ENCODE measurements around the gene MRPL36. TPM values are rescaled to one million over a fixed set of nuclear protein-coding genes. Genes with fewer than 3 reads are reported as not detected.

Gene MRPL36
- total RNA-seq, 2 experiments from 2014 or later, result 60.7 to 63.4 TPM

GRCh38 chr5:1768283-1769000 lies 31.2 kb downstream of the MRPL36 start:
- H3K27ac Mint-ChIP-seq, result no peak overlapping the region
- no peak overlapping the region for H3K4me3 Mint-ChIP-seq
- H3K27me3 Mint-ChIP-seq (ENCODE audit: low read depth), result peaks cover 5% of the 10 kb centered on the region
- CTCF ChIA-PET, result no interaction called here
- intact Hi-C loops (cut with micrococcal nuclease), result no loop called here
- no peaks in the 10 kb centered on the region for H3K36me3 Mint-ChIP-seq (ENCODE audit: low read depth)
- no peak for DNase-seq
- no peaks in the 10 kb centered on the region for H3K9me3 Mint-ChIP-seq
- H3K4me1 Mint-ChIP-seq (ENCODE audit: low read depth), result no peaks in the 10 kb centered on the region

- DNase-seq, result no peak
- no peaks in the 10 kb centered on the region for H3K4me1 Mint-ChIP-seq (ENCODE audit: low read depth)
- intact Hi-C loops (cut with micrococcal nuclease), result no loop called here
- H3K9me3 Mint-ChIP-seq, result no peaks in the 10 kb centered on the region
- no peak overlapping the region for H3K27ac Mint-ChIP-seq
- CTCF ChIA-PET, result interaction anchor here (1.1 kb wide), 1 partner anchor 270 kb away, joined by 3 read pairs; no protein-coding TSS in a partner anchor
- H3K4me3 Mint-ChIP-seq, result no peak overlapping the region
- no peaks in the 10 kb centered on the region for H3K36me3 Mint-ChIP-seq (ENCODE audit: low read depth)
- H3K27me3 Mint-ChIP-seq (ENCODE audit: low read depth), result peaks cover 5% of the 10 kb centered on the region
Observed at GRCh38 chr5:1767524-1768282, 31.9 kb downstream of the MRPL36 start.

GRCh38 chr5:1765880-1766235 lies 33.8 kb downstream of the MRPL36 start:
- intact Hi-C loops (cut with micrococcal nuclease), result no loop called here
- H3K4me3 Mint-ChIP-seq, result no peak overlapping the region

DNA sequence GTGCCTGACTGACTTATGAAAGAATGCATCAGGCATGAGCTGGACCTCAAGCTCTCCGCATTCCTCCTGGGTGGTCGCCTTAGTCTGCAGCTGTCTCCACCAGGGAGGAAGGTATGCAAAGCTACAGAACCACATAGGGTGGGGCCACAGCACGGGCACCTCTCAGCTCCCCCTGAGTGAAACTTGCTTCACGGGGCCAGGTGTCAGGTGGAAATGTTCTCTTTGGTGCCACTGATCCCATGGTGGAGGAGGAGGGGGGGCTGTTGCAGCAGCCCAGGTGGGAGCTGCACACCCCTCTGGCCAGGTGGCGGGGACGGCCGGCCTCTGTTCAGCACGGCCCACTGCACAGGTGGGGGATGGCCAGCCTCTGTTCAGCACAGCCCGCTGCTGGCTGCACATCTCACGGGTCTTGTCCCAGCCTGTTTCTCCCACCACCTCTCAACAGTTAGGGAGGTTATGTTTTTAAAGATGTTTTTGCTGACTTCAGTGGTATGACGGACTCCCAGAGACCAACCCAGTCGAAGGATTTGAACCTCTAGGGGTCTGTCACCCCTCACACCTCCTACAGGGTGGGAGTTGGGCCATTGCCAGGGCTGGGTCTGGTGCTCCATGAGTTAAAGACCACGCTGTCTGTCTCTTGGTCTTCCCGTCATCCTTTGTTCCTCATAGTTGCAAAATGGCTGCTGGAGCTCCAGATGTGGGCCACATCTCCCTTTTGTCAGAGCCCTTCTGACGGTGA lies 34.3 kb downstream of the MRPL36 start:
- Mint-ChIP-seq H3K36me3 (ENCODE audit: low read depth) (no peaks in the 10 kb centered on the region), H3K27ac (no peak overlapping the region), H3K4me3 (no peak overlapping the region), H3K4me1 (ENCODE audit: low read depth) (no peaks in the 10 kb centered on the region), H3K9me3 (no peaks in the 10 kb centered on the region), H3K27me3 (ENCODE audit: low read depth) (peaks cover 7% of the 10 kb centered on the region)
- CTCF ChIA-PET, result interaction anchor here (1.1 kb wide), 1 partner anchor 254 kb away, joined by 3 read pairs; no protein-coding TSS in a partner anchor
- intact Hi-C loops (cut with micrococcal nuclease), result no loop called here
- no peak for DNase-seq

More at GRCh38 chr5:1765880-1766235, 33.8 kb downstream of the MRPL36 start:
- Mint-ChIP-seq H3K27me3 (ENCODE audit: low read depth) (peaks cover 7% of the 10 kb centered on the region), H3K9me3 (no peaks in the 10 kb centered on the region), H3K27ac (no peak overlapping the region), H3K4me1 (ENCODE audit: low read depth) (no peaks in the 10 kb centered on the region), H3K36me3 (ENCODE audit: low read depth) (no peaks in the 10 kb centered on the region)
- DNase-seq, result no peak
- CTCF ChIA-PET, result interaction anchor here (1.1 kb wide), 1 partner anchor 253 kb away, joined by 3 read pairs; no protein-coding TSS in a partner anchor

DNA sequence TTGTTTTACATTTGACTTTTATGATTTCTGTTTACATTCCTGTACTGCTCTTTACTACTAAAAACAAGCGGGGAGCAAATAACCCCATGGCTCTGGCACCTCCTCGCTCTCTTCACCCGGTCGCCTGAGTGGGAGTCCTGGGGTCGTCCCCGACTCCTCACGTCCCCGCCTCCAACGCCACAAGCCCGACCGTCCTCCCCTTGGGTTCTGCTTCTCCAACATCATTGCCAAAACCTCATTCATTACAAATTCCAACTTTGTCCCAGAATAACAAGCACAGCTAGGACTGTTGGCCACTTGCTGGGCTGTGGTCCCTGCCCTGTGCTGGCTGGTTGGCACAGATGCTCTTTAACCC lies 35.1 kb downstream of the MRPL36 start:
- Mint-ChIP-seq H3K27me3 (ENCODE audit: low read depth) (peaks cover 7% of the 10 kb centered on the region), H3K9me3 (no peaks in the 10 kb centered on the region), H3K4me3 (no peak overlapping the region), H3K36me3 (ENCODE audit: low read depth) (no peaks in the 10 kb centered on the region), H3K4me1 (ENCODE audit: low read depth) (no peaks in the 10 kb centered on the region), H3K27ac (no peak overlapping the region)
- CTCF ChIA-PET, result interaction anchor here (0.6 to 1.4 kb wide), 3 partner anchors 9 to 272 kb away, joined by 3 read pairs; no protein-coding TSS in a partner anchor
- no peak for DNase-seq
- intact Hi-C loops (cut with micrococcal nuclease), result no loop called here

DNA sequence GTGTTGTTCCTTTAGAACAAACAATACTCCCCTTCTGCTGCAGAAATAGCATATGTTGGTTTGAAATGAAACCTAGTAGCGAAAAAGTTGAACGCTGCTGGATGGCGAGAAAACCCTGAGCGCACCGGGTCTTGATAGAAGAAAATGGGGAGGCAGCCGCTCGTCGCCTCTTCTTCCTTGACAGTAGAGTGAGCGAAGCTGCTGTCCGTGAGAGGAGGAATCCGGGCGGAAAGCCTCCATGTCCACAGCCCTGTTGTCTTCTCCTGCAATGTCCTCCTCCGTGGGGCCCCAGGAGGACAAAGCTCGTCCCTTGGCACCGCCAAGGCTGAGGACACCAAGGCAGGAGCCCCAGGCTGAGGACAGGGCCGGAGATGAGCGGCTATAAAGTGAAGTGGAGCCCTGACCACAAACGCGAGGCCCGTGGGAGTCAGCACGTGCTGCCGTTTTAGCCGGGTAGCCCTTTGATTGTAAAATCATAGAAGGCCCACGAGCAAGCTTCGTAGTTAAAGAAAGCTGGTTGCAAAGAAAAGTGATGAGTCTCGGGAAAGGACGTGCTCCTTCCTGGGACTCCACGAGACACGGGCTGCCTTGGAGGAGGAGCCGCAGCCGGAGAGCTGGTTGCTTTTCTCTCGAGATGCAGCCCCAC lies 35.6 kb downstream of the MRPL36 start:
- no peak for DNase-seq
- intact Hi-C loops (cut with micrococcal nuclease), result loop anchor here (1.0 to 2.0 kb wide), 2 partner anchors 253 to 275 kb away; no protein-coding TSS in a partner anchor
- Mint-ChIP-seq H3K4me3 (no peak overlapping the region), H3K9me3 (no peaks in the 10 kb centered on the region), H3K4me1 (ENCODE audit: low read depth) (no peaks in the 10 kb centered on the region), H3K27ac (no peak overlapping the region), H3K27me3 (ENCODE audit: low read depth) (peaks cover 7% of the 10 kb centered on the region), H3K36me3 (ENCODE audit: low read depth) (no peaks in the 10 kb centered on the region)
- CTCF ChIA-PET, result interaction anchor here (0.6 to 1.6 kb wide), 4 partner anchors 10 to 273 kb away, joined by 3 to 8 read pairs (median 3); partner anchors contain the start of gene NDUFS6

GRCh38 chr5:1763548-1763911 lies 36.1 kb downstream of the MRPL36 start:
- H3K9me3 Mint-ChIP-seq, result peaks cover 1% of the 10 kb centered on the region
- peaks cover 7% of the 10 kb centered on the region for H3K27me3 Mint-ChIP-seq (ENCODE audit: low read depth)
- no peak overlapping the region for H3K4me3 Mint-ChIP-seq
- peak; percentile 49 for DNase-seq
- CTCF ChIA-PET, result interaction anchor here (1.3 to 1.6 kb wide), 3 partner anchors 10 to 91 kb away, joined by 3 to 8 read pairs (median 4); partner anchors contain the start of gene NDUFS6
- H3K4me1 Mint-ChIP-seq (ENCODE audit: low read depth), result no peaks in the 10 kb centered on the region
- intact Hi-C loops (cut with micrococcal nuclease), result loop anchor here (1.0 to 2.0 kb wide), 2 partner anchors 254 to 275 kb away; no protein-coding TSS in a partner anchor
- no peak overlapping the region for H3K27ac Mint-ChIP-seq
- H3K36me3 Mint-ChIP-seq (ENCODE audit: low read depth), result no peaks in the 10 kb centered on the region

DNA sequence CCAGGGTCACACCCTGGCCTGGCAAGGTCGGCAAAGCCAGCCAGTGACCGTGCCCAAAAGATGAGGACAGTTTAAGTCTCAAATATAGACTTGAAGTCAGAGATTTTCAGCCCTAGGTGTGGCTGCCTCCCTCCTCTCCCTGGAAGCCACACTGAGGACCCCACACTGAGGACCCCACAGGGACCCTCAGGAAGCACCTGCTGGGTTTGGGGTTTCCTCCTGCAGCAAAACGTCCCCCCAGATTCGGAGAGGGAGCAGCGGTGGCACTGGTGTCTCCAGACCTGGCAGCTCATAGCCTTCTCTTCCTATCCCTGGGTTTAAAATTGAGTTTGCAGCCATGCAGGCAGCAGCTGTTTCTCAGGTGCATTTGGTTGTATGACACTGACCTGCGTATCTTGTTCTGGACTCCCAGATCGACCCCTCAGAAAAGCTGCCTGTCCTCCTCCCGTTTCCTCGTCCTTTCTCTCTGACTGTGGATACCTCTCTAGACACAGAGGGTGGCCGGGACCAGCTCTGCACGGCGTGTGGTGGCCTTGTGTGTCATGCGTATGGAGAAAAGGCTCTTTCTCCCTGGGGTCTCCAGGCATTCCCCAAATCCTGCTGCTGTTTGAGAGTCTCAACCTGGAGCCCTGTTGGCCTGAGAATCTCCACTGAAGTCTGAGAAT lies 36.6 kb downstream of the MRPL36 start:
- Mint-ChIP-seq H3K4me3 (no peak overlapping the region), H3K36me3 (ENCODE audit: low read depth) (no peaks in the 10 kb centered on the region), H3K4me1 (ENCODE audit: low read depth) (no peaks in the 10 kb centered on the region), H3K27ac (no peak overlapping the region), H3K27me3 (ENCODE audit: low read depth) (peaks cover 7% of the 10 kb centered on the region), H3K9me3 (peaks cover 7% of the 10 kb centered on the region)
- CTCF ChIA-PET, result interaction anchor here (1.3 to 1.6 kb wide), 3 partner anchors 9 to 91 kb away, joined by 3 to 8 read pairs (median 4); partner anchors contain the start of gene NDUFS6
- intact Hi-C loops (cut with micrococcal nuclease), result loop anchor here (1.0 to 2.0 kb wide), 2 partner anchors 254 to 276 kb away; no protein-coding TSS in a partner anchor
- DNase-seq, result no peak

DNA sequence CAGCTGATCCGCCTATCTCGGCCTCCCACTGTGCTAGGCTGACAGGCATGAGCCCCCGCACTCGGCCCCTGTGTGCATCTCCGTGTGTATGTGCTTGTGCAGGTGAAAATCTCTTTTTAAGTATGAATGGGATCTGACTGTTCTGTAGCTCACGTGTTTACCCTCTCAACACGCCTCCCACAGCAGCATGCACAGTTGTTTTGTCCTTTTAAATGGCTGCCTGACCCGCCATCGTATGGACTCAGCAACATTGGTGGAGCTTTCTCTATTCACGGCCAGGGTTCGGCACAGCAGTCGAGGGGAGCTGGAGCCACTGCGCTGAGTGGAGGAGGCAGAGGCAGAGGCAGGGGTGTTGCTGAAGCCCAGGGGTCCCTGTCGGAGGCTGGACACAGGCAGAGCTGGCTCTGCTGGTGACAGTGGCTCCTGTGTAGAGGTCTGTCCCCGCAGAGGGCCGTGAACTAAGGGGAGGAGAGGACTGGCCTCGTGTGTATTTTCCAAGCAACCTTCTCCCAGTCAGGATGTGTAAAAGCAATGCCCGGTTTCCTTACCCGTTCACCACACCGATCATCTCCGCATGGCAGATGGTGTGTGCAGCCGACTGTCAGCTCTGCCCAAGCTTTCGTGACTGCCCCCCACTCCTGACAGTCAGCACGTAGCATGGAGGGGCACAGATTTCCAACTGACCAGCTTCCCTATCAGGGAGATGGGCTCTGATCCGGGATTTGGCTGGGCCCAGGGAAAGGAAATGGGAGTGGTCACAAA lies 37.3 kb downstream of the MRPL36 start:
- intact Hi-C loops (cut with micrococcal nuclease), result loop anchor here (2.0 kb wide), 1 partner anchor 276 kb away; no protein-coding TSS in a partner anchor
- Mint-ChIP-seq H3K4me1 (ENCODE audit: low read depth) (no peaks in the 10 kb centered on the region), H3K36me3 (ENCODE audit: low read depth) (no peaks in the 10 kb centered on the region), H3K27me3 (ENCODE audit: low read depth) (peaks cover 7% of the 10 kb centered on the region), H3K4me3 (no peak overlapping the region), H3K27ac (no peak overlapping the region), H3K9me3 (peaks cover 7% of the 10 kb centered on the region)
- CTCF ChIA-PET, result interaction anchor here (0.7 to 1.6 kb wide), 3 partner anchors 9 to 41 kb away, joined by 4 to 8 read pairs (median 4); partner anchors contain the start of gene NDUFS6
- no peak for DNase-seq

GRCh38 chr5:1761453-1761755 lies 38.2 kb downstream of the MRPL36 start:
- no peak for DNase-seq
- peaks cover 7% of the 10 kb centered on the region for H3K27me3 Mint-ChIP-seq (ENCODE audit: low read depth)
- H3K36me3 Mint-ChIP-seq (ENCODE audit: low read depth), result no peaks in the 10 kb centered on the region
- no peak overlapping the region for H3K27ac Mint-ChIP-seq
- no peaks in the 10 kb centered on the region for H3K4me1 Mint-ChIP-seq (ENCODE audit: low read depth)
- intact Hi-C loops (cut with micrococcal nuclease), result no loop called here
- no peak overlapping the region for H3K4me3 Mint-ChIP-seq
- peaks cover 7% of the 10 kb centered on the region for H3K9me3 Mint-ChIP-seq
- CTCF ChIA-PET, result no interaction called here
